HG02798 (cell line): ENCODE measurements around the gene TMEM217.

ENCODE experiments used
- ATAC-seq: cut with Tn5 transposase; IDR thresholded peaks from one replicate; pipeline ENCODE4 v1.9.1; 2021; ENCODE audit warnings: mild to moderate bottlenecking; ENCODE audit not compliant: unreplicated experiment, poor library complexity

The TMEM217 gene

DNA sequence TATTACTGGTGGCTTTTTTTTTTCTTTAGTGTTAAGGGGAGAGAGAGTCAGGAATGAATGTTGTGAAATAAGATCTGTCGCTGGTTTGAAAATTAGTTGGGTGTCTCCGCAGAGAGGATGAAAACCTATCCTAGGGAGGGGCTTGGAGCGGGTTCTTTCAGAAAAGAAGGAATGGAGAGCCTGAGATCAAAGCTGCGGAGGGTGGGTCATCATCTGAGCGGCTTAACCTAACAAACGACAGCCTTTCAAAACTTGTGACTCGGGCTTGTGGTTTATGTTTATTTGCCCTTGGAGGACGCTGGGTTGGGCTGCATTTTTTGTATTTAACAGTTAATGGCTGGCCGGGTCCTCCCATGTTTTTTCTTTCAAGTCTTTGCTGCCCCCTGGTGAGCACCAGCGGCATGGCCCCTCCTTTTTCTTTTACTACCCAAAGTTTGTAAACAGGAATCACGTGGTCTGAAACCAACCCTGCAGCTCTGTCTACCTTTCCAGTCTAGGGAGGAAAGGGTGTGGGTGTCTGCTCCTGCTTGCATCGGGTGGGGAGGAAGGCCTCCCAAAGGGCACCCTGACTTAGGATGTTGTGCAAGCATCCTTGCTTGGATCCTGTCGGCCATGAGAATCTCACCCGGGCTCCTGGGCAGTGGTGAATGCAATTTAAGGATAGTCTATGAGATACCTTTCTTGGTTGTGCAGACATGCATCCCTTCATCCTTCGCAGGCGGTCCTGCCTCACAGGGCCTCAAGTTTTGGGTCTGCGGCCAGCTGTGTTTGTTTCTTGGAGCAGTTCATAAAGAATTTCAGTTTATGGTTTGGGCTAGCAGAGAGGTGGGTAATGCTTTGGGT is 85.8 kb downstream of the TMEM217 start:
- ATAC-seq: peak; percentile 24

GRCh38 chr6:37171201-37171969 is 86.6 kb downstream of the TMEM217 start:
- ATAC-seq: no peak

DNA sequence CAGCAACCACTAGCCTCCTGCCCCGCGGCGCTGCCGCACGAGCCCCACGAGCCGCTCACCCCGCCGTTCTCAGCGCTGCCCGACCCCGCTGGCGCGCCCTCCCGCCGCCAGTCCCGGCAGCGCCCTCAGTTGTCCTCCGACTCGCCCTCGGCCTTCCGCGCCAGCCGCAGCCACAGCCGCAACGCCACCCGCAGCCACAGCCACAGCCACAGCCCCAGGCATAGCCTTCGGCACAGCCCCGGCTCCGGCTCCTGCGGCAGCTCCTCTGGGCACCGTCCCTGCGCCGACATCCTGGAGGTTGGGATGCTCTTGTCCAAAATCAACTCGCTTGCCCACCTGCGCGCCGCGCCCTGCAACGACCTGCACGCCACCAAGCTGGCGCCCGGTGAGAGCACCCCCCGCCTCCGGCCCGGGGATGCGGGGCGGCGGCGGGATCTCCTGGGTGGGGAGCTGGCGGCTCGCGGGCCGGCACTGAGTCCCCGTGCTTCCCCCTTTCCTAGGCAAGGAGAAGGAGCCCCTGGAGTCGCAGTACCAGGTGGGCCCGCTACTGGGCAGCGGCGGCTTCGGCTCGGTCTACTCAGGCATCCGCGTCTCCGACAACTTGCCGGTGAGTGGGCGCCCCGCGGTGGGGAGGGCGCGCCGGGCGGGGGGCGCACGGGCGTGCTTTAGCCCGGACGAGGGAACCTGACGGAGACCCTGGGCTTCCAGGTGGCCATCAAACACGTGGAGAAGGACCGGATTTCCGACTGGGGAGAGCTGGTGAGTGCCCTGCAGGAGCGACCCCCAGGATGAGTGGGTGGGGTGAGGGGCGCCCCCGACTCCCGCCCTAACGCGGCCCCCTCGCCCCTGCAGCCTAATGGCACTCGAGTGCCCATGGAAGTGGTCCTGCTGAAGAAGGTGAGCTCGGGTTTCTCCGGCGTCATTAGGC is 87.4 kb downstream of the TMEM217 start:
- peak; percentile 25 for ATAC-seq

- ATAC-seq: peak; percentile 82
Measured at GRCh38 chr6:37169496-37170272, 88.3 kb downstream of the TMEM217 start, which contains the start of gene PIM1. Gene PIM1, plus strand, starts transcription at chr6:37170152. Its CDS starts 424 bp downstream, at chr6:37170576.

GRCh38 chr6:37168811-37169495 is 89.0 kb downstream of the TMEM217 start:
- ATAC-seq: no peak

GRCh38 chr6:37168163-37168758 is 89.7 kb downstream of the TMEM217 start:
- no peak for ATAC-seq

DNA sequence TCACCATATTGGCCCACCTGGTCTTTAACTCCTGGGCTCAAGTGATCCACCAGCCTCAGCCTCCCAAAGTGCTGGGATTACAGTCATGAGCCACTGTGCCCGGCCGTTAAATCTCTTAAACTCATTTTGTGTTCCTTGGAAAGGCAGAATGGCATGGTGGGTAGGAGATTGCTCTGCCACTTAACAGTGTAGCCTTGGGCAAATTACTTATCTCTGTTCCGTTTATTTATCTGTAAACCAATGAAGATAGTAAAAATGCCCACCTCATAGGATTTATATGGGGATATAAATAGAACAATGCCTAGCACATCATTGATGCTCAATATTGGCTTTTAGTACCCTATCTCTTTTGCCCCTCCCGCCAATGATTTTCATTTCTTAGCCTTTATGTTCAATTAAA is 95.2 kb downstream of the TMEM217 start:
- ATAC-seq: no peak
